HG02943 (cell line): Measurements from ENCODE around the gene NOTO.

ENCODE experiments used
- ATAC-seq: cut with Tn5 transposase; IDR thresholded peaks from one replicate; pipeline ENCODE4 v1.9.1; 2021; ENCODE audit warnings: mild to moderate bottlenecking, low read depth, moderate library complexity; ENCODE audit not compliant: unreplicated experiment

Gene NOTO

DNA sequence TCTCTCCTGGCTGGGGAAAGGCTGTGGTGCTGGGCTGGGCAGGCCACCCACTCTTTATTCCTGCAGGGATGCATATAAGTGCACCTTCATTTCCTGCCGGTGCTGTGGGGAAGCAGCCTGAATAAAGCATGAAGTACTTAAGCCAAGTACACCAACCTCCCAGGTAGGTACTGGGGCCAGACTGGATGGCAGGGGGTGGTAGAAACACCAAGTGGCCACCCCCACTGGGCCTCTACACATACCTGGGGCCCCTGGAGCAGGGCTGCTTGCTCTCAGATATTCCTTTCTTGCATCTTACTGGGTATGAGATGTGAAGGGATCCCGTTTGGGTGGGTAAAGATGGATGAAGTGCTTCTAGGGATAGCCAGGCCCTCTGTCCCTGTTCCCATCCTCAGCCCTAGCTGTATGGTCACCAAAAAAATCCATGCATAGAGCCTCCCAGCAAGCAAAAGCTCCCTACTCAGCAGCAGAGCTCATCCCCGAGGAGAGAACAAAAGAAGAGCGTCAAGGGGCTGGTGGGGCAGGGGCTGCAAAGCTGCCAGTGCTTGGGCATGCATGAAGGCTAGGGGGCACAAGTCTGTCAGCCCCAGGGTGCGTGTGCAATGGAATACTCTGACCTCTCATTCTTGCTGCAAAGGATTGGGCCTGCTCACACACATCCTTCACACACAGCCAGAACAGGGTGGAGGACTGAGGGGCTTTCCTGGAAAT is 53.7 kb downstream of the NOTO start:
- ATAC-seq = no peak

GRCh38 chr2:73256618-73256922 is 54.2 kb downstream of the NOTO start:
- no peak for ATAC-seq

GRCh38 chr2:73257021-73257420 is 54.6 kb downstream of the NOTO start:
- ATAC-seq = no peak

GRCh38 chr2:73257425-73258125 is 55.2 kb downstream of the NOTO start:
- no peak for ATAC-seq

GRCh38 chr2:73258186-73258912 is 56.0 kb downstream of the NOTO start:
- no peak for ATAC-seq

DNA sequence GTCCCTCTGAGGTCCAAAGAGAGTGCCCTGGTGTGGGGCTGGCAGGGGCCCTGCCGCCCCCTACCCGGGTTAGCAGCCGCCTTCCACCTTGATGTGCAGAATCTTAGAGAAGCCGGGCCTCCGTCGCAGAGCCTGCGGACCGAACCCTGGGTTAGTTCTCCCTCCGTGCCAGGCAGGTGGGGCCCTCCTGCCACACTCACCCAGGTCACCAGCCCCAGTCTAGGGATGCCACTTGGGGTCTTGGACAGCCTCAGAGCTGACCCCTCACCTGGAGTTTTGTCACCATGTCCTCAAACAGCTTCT is 56.5 kb downstream of the NOTO start:
- no peak for ATAC-seq

DNA sequence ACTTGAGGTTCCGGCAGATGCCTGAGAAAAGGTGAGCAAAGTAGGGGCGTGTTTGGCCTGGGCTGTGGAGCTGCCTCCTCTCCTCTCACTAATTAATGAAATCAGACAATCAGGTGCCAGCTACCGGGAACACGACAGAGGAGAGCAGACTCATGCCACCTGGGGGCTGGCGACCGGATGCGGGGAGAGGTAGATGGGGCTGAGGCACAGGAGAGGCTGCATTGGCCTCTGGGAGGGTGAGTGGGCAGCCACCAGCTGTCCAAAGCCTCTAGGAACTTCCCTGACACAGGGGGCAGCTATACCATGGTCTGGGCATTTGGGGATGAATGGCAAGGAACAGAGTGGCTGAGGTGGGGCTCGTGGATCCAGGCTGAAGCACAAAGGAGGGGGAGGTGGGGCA is 56.9 kb downstream of the NOTO start:
- ATAC-seq = no peak

GRCh38 chr2:73259704-73260337 is 57.4 kb downstream of the NOTO start:
- no peak for ATAC-seq

GRCh38 chr2:73260338-73260984 is 58.1 kb downstream of the NOTO start:
- no peak for ATAC-seq
